Measurements from ENCODE around the gene CNPY1.

GRCh38 chr7:155517969-155518368 lies 28.4 kb downstream of the CNPY1 start:
- TF ChIP-seq CTCF (IDR thresholded peaks at IDR 0.05; ENCODE audit: poor library complexity) (no peak), EZH2 (IDR thresholded peaks at IDR 0.05; ENCODE audit: borderline replicate concordance) (no peak), EZH2phosphoT487 (IDR thresholded peaks at IDR 0.05; ENCODE audit: low read depth, severe bottlenecking, unreplicated experiment) (no peak)

All from hepatocyte (in vitro differentiated cells).